ENCODE results near the gene PLIN5.

Gene PLIN5

GRCh38 chr19:4521170-4521887 is 13.7 kb downstream of the PLIN5 start:
- DNase-seq: no peak

- DNase-seq: no peak
Observed at GRCh38 chr19:4519521-4520277, 15.3 kb downstream of the PLIN5 start.

GRCh38 chr19:4519172-4519496 is 15.9 kb downstream of the PLIN5 start:
- DNase-seq: no peak

- DNase-seq: no peak
Observed at GRCh38 chr19:4518345-4519171, 16.5 kb downstream of the PLIN5 start, which contains the start of gene PLIN4. Gene PLIN4 (minus strand): TSS chr19:4518486. CDS start chr19:4518272, 214 bp downstream.

- no peak for DNase-seq
Observed at GRCh38 chr19:4517451-4518057, 17.5 kb downstream of the PLIN5 start.

GRCh38 chr19:4516939-4517300 is 18.1 kb downstream of the PLIN5 start:
- DNase-seq: no peak

GRCh38 chr19:4516199-4516938 is 18.7 kb downstream of the PLIN5 start:
- no peak for DNase-seq

- no peak for DNase-seq
Observed at GRCh38 chr19:4515732-4516131, 19.3 kb downstream of the PLIN5 start.

- DNase-seq: no peak
Observed at GRCh38 chr19:4513248-4513647, 21.8 kb downstream of the PLIN5 start.

DNA sequence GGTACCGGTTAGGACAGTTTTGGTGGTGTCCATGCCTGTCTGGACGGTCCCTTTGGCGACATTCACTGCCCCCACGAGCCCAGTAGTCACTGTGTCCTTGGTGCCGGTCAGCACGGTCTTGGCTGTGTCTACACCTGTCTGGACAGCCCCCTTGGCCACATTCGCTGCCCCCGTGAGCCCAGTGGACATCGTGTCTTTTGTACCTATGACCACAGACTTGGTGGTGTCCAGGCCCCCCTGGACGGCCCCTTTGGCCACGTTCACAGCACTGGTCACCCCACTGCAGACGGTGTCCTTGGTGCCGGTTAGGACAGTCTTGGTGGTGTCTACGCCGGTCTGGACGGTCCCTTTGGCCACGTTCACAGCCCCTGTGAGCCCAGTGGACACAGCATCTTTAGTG is 23.0 kb downstream of the PLIN5 start:
- DNase-seq: no peak

DNA sequence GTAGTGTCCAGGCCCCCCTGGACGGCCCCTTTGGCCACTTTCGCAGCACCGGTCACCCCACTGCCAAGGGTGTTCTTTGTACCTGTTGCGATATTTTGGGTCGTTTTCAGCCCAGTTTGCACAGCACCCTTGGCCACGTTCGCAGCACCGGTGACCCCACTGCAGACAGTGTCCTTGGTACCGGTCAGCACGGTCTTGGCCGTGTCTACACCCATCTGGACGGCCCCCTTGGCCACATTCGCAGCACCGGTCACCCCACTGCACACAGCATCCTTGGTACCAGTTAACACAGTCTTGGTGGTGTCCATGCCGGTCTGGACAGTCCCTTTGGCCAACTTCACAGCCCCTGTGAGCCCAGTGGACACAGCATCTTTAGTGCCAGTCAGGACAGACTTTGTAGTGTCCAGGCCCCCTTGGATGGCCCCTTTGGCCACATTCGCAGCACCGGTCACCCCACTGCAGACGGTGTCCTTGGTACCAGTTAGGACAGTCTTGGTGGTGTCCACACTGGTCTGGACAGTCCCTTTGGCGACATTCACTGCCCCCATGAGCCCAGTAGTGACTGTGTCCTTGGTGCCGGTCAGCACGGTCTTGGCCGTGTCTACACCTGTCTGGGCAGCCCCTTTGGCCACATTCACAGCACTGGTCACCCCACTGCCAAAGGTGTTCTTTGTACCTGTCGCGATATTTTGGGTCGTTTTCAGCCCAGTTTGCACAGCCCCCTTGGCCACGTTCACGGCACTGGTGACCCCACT is 23.5 kb downstream of the PLIN5 start:
- no peak for DNase-seq

- DNase-seq: no peak
Observed at GRCh38 chr19:4510435-4511255, 24.4 kb downstream of the PLIN5 start.

DNA sequence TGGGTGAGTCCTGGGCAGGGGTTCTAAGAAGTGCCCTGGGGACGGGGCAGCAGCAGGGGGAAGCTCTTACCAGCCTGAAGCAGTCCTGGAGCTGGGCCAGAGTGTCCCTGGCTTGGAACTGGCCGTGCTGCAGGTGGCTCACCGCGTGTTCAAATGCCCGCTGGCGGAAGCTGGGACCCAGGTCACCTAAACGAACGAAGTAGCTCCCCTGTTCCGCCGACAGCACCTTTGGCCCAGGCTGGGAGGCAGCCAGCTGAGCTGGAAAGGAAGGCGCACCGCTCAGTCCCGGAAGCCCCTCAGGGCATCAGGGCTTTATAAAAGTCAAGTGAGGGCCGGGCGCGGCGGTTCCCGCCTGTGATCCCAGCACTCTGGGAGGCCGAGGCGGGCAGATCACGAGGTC is 26.3 kb downstream of the PLIN5 start:
- DNase-seq: no peak

DNA sequence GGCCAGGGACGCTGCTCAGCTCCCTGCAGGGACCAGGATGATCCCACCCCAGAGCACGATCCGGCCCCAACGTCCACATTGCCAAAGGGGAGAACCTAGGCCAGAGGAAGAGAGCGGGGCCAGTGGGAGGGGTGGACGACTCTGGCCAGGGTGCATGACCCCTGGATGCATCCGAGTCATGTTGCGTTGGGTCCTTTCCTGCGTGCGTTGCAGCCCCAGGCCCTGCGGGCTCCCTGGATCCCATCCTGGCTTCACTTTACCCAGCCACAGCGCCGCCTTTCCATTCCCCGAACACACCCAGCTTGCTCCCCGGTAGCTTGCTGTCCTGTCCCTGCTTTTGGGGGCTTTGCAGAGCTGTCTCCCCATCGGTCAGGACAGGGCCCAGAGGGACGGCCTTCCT is 27.2 kb downstream of the PLIN5 start:
- no peak for DNase-seq

- DNase-seq: no peak
Observed at GRCh38 chr19:4507150-4507452, 27.9 kb downstream of the PLIN5 start.

- DNase-seq: no peak
Observed at GRCh38 chr19:4506449-4507149, 28.4 kb downstream of the PLIN5 start.

DNA sequence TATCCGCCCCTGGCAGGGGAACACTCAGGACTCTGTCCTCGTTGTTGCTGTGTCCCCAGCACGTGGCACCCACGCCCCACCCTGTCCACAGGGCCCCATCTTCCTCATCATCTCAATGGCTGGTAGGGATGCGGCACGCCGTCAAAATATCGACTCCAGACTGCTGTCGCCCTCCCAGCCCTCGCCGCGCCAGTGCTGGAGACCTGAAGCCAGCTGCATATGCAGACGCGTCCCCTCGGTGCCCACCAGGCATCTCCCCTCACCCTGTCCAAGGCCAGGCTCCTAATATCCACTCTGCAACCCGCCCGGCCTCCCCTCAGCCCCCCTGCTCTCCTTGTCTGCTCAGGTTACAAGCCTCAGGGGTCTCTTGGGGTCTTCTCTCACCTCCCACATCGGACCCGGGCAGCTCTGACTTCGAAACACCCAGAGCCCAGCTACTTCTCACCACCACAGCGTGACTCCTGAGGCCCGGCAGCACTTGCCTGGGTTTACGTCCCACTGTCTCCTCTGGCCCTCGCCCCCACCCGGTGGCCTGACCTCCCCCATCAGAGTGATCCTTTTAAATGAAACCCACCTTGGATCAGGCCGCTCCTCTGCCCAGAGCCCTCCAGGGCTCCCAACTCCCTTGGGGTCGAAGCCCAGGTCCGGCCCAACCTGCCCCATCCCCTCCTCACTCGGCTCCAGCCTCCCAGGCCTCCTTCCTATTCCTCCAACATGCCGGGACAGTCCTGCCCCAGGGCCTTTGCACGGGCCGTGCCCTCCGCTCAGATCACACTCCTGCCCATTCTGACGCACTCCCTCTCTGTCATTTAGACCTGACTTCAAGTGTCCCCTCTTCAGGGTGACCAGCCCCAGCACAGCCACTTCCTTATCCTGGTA is 29.2 kb downstream of the PLIN5 start:
- DNase-seq: no peak

- DNase-seq: no peak
Observed at GRCh38 chr19:4504891-4505569, 30.0 kb downstream of the PLIN5 start.

DNA sequence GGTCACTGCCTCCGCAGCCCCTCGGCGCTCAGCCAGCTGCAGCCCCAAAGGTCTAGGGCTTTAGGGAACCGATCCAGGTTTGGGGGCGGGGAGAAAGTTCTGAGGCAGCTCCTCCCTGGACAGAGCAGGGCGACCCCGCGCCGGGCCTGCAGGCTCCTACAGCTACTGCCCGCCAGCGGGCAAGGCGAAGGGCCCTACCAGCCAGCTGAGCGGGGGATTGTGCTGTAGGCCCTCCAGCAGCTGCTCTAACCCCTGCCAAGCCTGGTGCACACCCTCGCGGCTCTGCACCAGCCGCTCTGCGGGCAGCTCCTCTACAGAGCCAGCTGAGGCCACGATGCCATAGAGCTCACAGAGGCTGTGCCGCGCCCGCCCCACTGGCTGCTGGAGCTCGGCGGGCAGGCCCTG is 30.7 kb downstream of the PLIN5 start:
- no peak for DNase-seq
